ENCODE data around the gene RPS26.

RPS26 gene

DNA sequence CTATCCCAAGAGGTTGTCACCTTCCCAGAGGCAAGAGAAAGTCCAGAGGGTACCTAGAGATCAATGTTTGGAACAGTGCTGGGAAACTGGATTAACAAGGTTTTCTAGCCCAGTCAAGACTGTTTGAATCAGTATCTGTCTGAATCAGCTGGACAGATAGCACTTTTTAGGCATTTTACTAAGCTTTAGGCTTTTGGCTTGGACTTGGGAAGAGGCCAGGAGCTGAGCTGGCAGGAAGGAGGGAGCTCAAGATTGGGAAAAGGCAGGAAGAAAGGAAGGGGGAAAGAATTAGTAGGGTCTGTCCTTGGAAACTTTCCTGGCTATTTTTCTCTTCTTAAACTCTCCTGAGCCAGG is 12.6 kb upstream of the RPS26 start:
- no peak for DNase-seq (ENCODE audit: low read depth)
- H3K4me3 ChIP-seq (ENCODE audit: low read depth, low read length) = no peak overlapping the region
- TF ChIP-seq, protein P1, sequence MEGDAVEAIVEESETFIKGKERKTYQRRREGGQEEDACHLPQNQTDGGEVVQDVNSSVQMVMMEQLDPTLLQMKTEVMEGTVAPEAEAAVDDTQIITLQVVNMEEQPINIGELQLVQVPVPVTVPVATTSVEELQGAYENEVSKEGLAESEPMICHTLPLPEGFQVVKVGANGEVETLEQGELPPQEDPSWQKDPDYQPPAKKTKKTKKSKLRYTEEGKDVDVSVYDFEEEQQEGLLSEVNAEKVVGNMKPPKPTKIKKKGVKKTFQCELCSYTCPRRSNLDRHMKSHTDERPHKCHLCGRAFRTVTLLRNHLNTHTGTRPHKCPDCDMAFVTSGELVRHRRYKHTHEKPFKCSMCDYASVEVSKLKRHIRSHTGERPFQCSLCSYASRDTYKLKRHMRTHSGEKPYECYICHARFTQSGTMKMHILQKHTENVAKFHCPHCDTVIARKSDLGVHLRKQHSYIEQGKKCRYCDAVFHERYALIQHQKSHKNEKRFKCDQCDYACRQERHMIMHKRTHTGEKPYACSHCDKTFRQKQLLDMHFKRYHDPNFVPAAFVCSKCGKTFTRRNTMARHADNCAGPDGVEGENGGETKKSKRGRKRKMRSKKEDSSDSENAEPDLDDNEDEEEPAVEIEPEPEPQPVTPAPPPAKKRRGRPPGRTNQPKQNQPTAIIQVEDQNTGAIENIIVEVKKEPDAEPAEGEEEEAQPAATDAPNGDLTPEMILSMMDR (IDR thresholded peaks at IDR 0.05; ENCODE audit: low read depth, low read length, missing control alignments) = no peak

DNA sequence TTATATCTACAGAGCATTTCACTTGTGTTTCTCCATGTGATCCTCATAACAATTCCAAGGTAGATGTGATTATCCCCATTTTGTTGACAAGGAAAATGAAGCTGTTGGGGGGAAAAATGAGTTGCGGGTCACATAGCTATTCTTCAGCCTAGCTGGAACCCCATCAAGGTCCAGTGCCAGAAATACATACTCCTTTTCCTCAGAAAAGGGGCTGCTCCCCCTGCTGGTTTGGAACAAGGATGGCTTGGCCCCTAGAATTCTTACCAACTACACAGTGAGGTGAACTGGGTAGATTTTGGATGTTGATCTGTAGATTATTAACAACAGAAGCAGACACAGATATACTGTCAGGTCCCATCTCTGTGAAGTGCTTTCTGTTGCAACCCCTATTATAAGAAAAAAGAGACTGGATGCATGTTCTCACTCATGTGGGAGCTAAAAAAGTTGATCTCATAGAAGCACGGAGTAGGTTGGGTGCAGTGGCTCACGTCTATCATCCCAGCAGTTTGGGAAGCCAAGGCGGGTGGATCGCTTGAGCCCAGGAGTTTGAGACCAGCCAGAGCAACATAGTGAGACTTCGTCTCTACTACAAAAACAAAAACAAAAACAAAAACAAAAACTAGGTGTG is 11.9 kb upstream of the RPS26 start:
- TF ChIP-seq, protein P1 (IDR thresholded peaks at IDR 0.05; ENCODE audit: low read depth, low read length, missing control alignments) = peak; percentile 64
- no peak overlapping the region for H3K4me3 ChIP-seq (ENCODE audit: low read depth, low read length)
- no peak for DNase-seq (ENCODE audit: low read depth)

DNA sequence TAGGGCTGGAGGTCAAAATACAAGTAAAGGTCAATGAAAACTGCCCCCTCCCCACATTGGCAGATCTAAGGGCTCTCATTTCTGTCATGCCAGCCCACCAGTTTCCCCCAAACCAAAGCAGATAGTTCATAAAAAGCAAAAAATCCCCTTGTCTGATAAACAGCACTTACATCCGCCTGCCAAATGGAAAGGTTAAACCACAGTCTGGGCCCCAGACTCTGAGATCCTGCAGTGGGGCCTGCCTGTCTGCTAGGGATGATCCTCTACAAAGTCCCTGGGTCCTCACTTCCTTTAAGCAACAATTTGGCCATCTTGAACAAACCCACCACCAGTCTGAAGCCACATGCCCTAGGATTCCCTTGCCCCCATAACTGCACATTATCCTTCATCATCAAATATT is 9.7 kb upstream of the RPS26 start:
- no peak overlapping the region for H3K4me3 ChIP-seq (ENCODE audit: low read depth, low read length)
- TF ChIP-seq, protein P1 (IDR thresholded peaks at IDR 0.05; ENCODE audit: low read depth, low read length, missing control alignments) = no peak
- no peak for DNase-seq (ENCODE audit: low read depth)

DNA sequence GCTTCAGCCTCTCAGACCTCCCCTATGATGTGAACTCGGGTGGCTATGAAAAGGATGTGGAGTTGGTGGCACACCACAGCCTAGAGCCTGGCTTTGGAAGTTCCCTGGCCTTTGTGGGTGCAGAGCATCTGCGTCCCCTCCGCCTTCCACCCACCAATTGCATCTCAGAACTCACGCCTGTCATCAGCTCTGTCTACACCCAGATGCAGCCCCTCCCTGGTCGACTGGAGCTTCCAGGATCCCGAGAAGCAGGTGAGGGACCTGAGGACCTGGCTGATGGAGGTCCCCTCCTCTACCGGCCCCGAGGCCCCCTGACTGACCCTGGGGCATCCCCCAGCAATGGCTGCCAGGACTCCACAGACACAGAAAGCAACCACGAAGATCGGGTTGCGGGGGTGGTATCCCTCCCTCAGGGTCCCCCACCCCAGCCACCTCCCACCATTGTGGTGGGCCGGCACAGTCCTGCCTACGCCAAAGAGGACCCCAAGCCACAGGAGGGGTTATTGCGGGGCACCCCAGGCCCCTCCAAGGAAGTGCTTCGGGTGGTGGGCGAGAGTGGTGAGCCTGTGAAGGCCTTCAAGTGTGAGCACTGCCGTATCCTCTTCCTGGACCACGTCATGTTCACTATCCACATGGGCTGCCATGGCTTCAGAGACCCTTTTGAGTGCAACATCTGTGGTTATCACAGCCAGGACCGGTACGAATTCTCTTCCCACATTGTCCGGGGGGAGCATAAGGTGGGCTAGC is 7.0 kb upstream of the RPS26 start:
- TF ChIP-seq, protein P1 (IDR thresholded peaks at IDR 0.05; ENCODE audit: low read depth, low read length, missing control alignments) = no peak
- no peak for DNase-seq (ENCODE audit: low read depth)
- H3K4me3 ChIP-seq (ENCODE audit: low read depth, low read length) = no peak overlapping the region

DNA sequence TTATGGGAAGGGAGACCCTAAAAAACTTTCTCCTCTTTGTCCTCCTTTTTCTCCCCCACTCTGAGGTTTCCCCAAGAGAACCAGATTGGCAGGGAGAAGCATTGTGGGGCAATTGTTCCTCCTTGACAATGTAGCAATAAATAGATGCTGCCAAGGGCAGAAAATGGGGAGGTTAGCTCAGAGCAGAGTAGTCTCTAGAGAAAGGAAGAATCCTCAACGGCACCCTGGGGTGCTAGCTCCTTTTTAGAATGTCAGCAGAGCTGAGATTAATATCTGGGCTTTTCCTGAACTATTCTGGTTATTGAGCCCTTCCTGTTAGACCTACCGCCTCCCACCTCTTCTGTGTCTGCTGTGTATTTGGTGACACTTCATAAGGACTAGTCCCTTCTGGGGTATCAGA is 4.6 kb upstream of the RPS26 start:
- no peak for DNase-seq (ENCODE audit: low read depth)
- no peak overlapping the region for H3K4me3 ChIP-seq (ENCODE audit: low read depth, low read length)
- TF ChIP-seq, protein P1 (IDR thresholded peaks at IDR 0.05; ENCODE audit: low read depth, low read length, missing control alignments) = no peak

DNA sequence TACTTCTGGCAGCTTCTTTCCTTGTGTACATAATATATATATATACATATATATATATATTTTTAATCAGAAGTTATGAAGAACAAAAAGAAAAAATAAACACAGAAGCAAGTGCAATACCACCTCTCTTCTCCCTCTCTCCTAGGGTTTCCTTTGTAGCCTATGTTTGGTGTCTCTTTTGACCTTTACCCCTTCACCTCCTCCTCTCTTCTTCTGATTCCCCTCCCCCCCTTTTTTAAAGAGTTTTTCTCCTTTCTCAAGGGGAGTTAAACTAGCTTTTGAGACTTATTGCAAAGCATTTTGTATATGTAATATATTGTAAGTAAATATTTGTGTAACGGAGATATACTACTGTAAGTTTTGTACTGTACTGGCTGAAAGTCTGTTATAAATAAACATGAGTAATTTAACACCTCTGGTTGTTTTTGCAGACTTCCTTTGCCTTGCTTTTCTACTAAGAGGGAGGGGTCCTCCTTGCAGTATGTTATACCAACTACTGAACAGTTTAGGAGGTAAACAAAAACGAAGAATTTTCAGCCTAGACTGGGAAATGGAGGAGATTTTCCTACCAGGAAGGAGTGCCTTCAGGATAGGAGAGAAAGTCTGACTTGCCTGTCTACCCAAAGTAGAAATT is 3.6 kb upstream of the RPS26 start:
- TF ChIP-seq, protein P1 (IDR thresholded peaks at IDR 0.05; ENCODE audit: low read depth, low read length, missing control alignments) = no peak
- no peak overlapping the region for H3K4me3 ChIP-seq (ENCODE audit: low read depth, low read length)
- DNase-seq (ENCODE audit: low read depth) = no peak

Measured in GM12864 (cell line).